HepG2 (cell line): ENCODE measurements around the gene AJM1. TPM values are rescaled to one million over a fixed set of nuclear protein-coding genes. Genes with fewer than 3 reads are reported as not detected.

Experiments
- MAF1 ChIP-seq: sonication (generic); formaldehyde crosslinking; IDR thresholded peaks from 2 replicates; pipeline ENCODE4 v1.5.0; 2020; ENCODE audit warnings: missing genetic modification reagents, borderline replicate concordance
- TBX3 ChIP-seq: fragments of 450-650 bp; IDR thresholded peaks from 2 replicates; pipeline ENCODE4 v1.6.1; 2017; ENCODE audit warnings: antibody characterized with exemption, mild to moderate bottlenecking, inconsistent platforms, borderline replicate concordance
- polyA plus RNA-seq, 8 experiments: library from polyadenylated mRNA; depleted of rRNA in 3 of 8; stranded (reverse) in 7 of 8; unstranded in 1 of 8; fragments of >200 nt; fragmentation: Illumina TruSeq in 4 of 8; extraction: Trizol in 4 of 8; gene quantifications; 2 replicates each; pipeline versions ENCODE4 v1.2.1 to v1.2.3, GENCODE V29; 2011 to 2016; ENCODE audit warnings: low read depth in 4 of 8, missing spikeins in 1 of 8, mixed read lengths in 1 of 8; ENCODE audit not compliant: insufficient read depth in 1 of 8
- total RNA-seq, 5 experiments: library from RNA; depleted of rRNA; stranded (reverse); fragments of >200 nt; fragmentation: Illumina TruSeq; extraction: Trizol; gene quantifications; 2 replicates each; pipeline ENCODE4 v1.2.3, GENCODE V29; 2016; ENCODE audit warnings: low read depth in 1 of 5
- TF ChIP-seq, protein P1 (sequence below): sonication (generic); formaldehyde crosslinking; IDR thresholded peaks from one replicate; pipeline ENCODE4 v1.5.1; 2020; ENCODE audit warnings: mild to moderate bottlenecking, missing genetic modification reagents; ENCODE audit errors: not compliant biosample characterization
- TF ChIP-seq, protein P2 (sequence below): sonication (generic); formaldehyde crosslinking; IDR thresholded peaks from 2 replicates; pipeline ENCODE4 v1.4.0; 2020; ENCODE audit warnings: missing genetic modification reagents

Gene AJM1
- total and polyA plus RNA-seq, 2 of the 13 experiments (the other 11 are each of a cell fraction or from before 2014, with no cell fraction given) = 1.1 to 1.2 TPM

DNA sequence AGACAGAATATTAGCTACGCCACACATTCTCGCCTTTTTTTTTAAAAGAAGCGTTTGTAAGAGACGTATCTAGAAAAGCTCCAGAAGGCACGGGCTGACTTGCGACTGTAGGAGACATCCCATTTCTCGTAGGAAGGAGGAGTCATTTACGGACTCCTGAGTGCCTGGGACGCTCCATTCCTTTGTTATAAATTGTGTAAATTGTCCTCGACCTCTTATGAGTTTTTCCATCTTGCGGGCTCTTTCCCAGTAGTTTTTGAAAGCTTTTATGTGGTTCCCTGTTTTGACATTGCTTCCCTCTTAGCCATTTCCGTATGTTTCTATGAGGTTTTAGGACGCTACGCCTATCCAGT lies 33.5 kb upstream of the AJM1 start (continued):
- TF ChIP-seq, protein P1, sequence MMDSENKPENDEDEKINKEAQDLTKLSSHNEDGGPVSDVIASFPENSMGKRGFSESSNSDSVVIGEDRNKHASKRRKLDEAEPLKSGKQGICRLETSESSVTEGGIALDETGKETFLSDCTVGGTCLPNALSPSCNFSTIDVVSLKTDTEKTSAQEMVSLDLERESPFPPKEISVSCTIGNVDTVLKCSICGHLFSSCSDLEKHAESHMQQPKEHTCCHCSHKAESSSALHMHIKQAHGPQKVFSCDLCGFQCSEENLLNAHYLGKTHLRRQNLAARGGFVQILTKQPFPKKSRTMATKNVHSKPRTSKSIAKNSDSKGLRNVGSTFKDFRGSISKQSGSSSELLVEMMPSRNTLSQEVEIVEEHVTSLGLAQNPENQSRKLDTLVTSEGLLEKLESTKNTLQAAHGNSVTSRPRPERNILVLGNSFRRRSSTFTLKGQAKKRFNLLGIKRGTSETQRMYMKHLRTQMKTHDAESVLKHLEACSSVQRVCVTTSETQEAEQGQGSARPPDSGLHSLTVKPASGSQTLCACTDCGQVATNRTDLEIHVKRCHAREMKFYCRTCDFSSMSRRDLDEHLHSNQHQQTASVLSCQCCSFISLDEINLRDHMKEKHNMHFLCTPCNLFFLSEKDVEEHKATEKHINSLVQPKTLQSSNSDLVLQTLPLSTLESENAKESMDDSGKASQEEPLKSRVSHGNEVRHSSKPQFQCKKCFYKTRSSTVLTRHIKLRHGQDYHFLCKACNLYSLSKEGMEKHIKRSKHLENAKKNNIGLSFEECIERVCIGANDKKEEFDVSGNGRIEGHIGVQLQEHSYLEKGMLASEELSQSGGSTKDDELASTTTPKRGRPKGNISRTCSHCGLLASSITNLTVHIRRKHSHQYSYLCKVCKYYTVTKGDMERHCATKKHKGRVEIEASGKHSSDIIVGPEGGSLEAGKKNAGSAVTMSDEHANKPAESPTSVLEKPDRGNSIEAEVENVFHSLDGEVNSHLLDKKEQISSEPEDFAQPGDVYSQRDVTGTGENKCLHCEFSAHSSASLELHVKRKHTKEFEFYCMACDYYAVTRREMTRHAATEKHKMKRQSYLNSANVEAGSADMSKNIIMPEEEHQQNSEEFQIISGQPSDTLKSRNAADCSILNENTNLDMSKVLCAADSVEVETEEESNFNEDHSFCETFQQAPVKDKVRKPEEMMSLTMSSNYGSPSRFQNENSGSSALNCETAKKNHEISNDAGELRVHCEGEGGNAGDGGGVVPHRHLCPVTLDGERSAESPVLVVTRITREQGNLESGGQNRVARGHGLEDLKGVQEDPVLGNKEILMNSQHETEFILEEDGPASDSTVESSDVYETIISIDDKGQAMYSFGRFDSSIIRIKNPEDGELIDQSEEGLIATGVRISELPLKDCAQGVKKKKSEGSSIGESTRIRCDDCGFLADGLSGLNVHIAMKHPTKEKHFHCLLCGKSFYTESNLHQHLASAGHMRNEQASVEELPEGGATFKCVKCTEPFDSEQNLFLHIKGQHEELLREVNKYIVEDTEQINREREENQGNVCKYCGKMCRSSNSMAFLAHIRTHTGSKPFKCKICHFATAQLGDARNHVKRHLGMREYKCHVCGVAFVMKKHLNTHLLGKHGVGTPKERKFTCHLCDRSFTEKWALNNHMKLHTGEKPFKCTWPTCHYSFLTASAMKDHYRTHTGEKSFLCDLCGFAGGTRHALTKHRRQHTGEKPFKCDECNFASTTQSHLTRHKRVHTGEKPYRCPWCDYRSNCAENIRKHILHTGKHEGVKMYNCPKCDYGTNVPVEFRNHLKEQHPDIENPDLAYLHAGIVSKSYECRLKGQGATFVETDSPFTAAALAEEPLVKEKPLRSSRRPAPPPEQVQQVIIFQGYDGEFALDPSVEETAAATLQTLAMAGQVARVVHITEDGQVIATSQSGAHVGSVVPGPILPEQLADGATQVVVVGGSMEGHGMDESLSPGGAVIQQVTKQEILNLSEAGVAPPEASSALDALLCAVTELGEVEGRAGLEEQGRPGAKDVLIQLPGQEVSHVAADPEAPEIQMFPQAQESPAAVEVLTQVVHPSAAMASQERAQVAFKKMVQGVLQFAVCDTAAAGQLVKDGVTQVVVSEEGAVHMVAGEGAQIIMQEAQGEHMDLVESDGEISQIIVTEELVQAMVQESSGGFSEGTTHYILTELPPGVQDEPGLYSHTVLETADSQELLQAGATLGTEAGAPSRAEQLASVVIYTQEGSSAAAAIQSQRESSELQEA (CRISPR knock-in tag) = no peak
- TF ChIP-seq, protein P2, sequence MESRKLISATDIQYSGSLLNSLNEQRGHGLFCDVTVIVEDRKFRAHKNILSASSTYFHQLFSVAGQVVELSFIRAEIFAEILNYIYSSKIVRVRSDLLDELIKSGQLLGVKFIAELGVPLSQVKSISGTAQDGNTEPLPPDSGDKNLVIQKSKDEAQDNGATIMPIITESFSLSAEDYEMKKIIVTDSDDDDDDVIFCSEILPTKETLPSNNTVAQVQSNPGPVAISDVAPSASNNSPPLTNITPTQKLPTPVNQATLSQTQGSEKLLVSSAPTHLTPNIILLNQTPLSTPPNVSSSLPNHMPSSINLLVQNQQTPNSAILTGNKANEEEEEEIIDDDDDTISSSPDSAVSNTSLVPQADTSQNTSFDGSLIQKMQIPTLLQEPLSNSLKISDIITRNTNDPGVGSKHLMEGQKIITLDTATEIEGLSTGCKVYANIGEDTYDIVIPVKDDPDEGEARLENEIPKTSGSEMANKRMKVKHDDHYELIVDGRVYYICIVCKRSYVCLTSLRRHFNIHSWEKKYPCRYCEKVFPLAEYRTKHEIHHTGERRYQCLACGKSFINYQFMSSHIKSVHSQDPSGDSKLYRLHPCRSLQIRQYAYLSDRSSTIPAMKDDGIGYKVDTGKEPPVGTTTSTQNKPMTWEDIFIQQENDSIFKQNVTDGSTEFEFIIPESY (CRISPR knock-in tag) = no peak
- no peak for TF ChIP-seq MAF1
- TF ChIP-seq TBX3 = no peak
